K562 (cell line): ENCODE results near the gene TMC6. TPM values are rescaled to one million over a fixed set of nuclear protein-coding genes. Genes with fewer than 3 reads are reported as not detected.

Experiments used
- ATAC-seq: fragments of 200-7000 bp; cut with Tn5 transposase; 3 replicates; pipeline ENCODE4 v1.9.1; 2020; ENCODE audit warnings: moderate library complexity
- BruUV-seq: library from RNA; stranded (reverse); fragments of 400-500 nt; replicated peaks from 2 replicates; lab custom pipeline; 2021; lab: Mats Ljungman, UMichigan
- CTCF ChIA-PET: fragments of 300-600 bp; formaldehyde crosslinking; extraction: SDS; loops from one replicate; lab custom pipeline; 2021; ENCODE audit warnings: low intra/inter-chr PET ratio; lab: Yijun Ruan, JAX
- POLR2A ChIA-PET: fragments of 300-600, 350-650 bp; sonication (Branson Sonifier 250); formaldehyde crosslinking; extraction: SDS; loops from one replicate; lab custom pipeline; 2021; ENCODE audit warnings: antibody characterized with exemption, inconsistent platforms; lab: Yijun Ruan, JAX
- DNase-seq, 4 experiments: peaks; one replicate each; pipeline versions ENCODE4 v3.0.0 to v3.0.0-alpha.2; 2011 to 2018; ENCODE audit warnings: low spot score in 3 of 4, mixed read lengths in 3 of 4; ENCODE audit errors: extremely low read depth in 1 of 4
- FAIRE-seq: peaks from 2 replicates; lab custom pipeline; 2011; peaks lifted over from hg19 to GRCh38; lab: Jason Lieb, UNC
- H2AFZ ChIP-seq: 2 replicates; pipeline ENCODE4 v1.6.0; 2011; ENCODE audit warnings: low read depth, low read length, control low read depth, inconsistent platforms
- H3K27ac ChIP-seq: fragments of 200-600 bp; 3 replicates; pipeline ENCODE4 v1.8.0; 2011; ENCODE audit warnings: low read depth, mild to moderate bottlenecking, control low read depth, inconsistent platforms, low read length, moderate library complexity, mixed read lengths; ENCODE audit errors: extremely low read depth
- H3K27me3 ChIP-seq, 2 experiments: fragments of 300-600 bp in 1 of 2; 2 replicates in 1 of 2; 3 replicates in 1 of 2; pipeline versions ENCODE4 v1.6.0 to v1.8.0; 2011; ENCODE audit warnings: inconsistent platforms in 2 of 2, low read length in 2 of 2, mild to moderate bottlenecking in 1 of 2, mixed read lengths in 1 of 2, moderate library complexity in 1 of 2; ENCODE audit not compliant: control insufficient read depth in 2 of 2, insufficient read depth in 2 of 2
- H3K36me3 ChIP-seq: fragments of 300-600 bp; 3 replicates; pipeline ENCODE4 v1.8.0; 2011; ENCODE audit warnings: mild to moderate bottlenecking, low read length, inconsistent platforms; ENCODE audit not compliant: control insufficient read depth, insufficient read depth
- H3K4me1 ChIP-seq, 2 experiments: fragments of 200-600 bp in 1 of 2; replicated peaks in 1 of 2; 2 replicates in 1 of 2; 3 replicates in 1 of 2; pipeline versions ENCODE4 v1.5.1 to v1.8.0; 2011; ENCODE audit warnings: inconsistent platforms in 2 of 2, low read length in 2 of 2, mild to moderate bottlenecking in 1 of 2, mixed read lengths in 1 of 2, moderate library complexity in 1 of 2; ENCODE audit not compliant: control insufficient read depth in 2 of 2, insufficient read depth in 2 of 2
- H3K4me2 ChIP-seq: 2 replicates; pipeline ENCODE4 v1.6.1; 2011; ENCODE audit warnings: low read length, control low read depth, inconsistent platforms, mixed read lengths; ENCODE audit not compliant: insufficient read depth
- H3K4me3 ChIP-seq: fragments of 200-600 bp; sonication (generic), shearing (Covaris generic); 2 replicates; pipeline ENCODE4 v1.5.1; 2016; ENCODE audit warnings: control low read depth, inconsistent platforms
- H3K79me2 ChIP-seq: fragments of 200-600 bp; 3 replicates; pipeline ENCODE4 v1.8.0; 2011; ENCODE audit warnings: low read length, inconsistent platforms; ENCODE audit not compliant: control insufficient read depth, insufficient read depth
- H3K9ac ChIP-seq, 2 experiments: 2 replicates each; pipeline versions ENCODE4 v1.6.0 to v1.6.1; 2011; ENCODE audit warnings: low read depth in 2 of 2, low read length in 2 of 2, control low read depth in 1 of 2, inconsistent platforms in 1 of 2, mild to moderate bottlenecking in 1 of 2, mixed read lengths in 1 of 2; ENCODE audit not compliant: insufficient read depth in 1 of 2
- H3K9me1 ChIP-seq: one replicate; pipeline ENCODE4 v1.6.0; 2011; ENCODE audit warnings: inconsistent platforms, mild to moderate bottlenecking, low read length, moderate library complexity; ENCODE audit not compliant: control insufficient read depth, insufficient read depth
- H3K9me3 ChIP-seq: replicated peaks from 2 replicates; pipeline ENCODE4 v1.5.1; 2011; ENCODE audit warnings: low read depth, low read length, inconsistent platforms; ENCODE audit not compliant: control insufficient read depth, insufficient read depth
- H4K20me1 ChIP-seq: replicated peaks from 2 replicates; pipeline ENCODE4 v1.6.1; 2011; ENCODE audit warnings: low read length, inconsistent platforms, mixed read lengths; ENCODE audit not compliant: control insufficient read depth, insufficient read depth
- ARID1B ChIP-seq: fragments of 450-650 bp; IDR thresholded peaks from 2 replicates; pipeline ENCODE4 v1.6.1; 2016; ENCODE audit warnings: antibody characterized with exemption, mild to moderate bottlenecking, inconsistent platforms
- E2F6 ChIP-seq, 2 experiments: IDR thresholded peaks; 2 replicates each; pipeline ENCODE4 v1.6.1; 2011; ENCODE audit warnings: borderline replicate concordance in 1 of 2, control low read depth in 1 of 2, low read depth in 1 of 2, low read length in 1 of 2, mild to moderate bottlenecking in 1 of 2, mixed read lengths in 1 of 2, moderate library complexity in 1 of 2; ENCODE audit not compliant: insufficient read depth in 1 of 2, insufficient read length in 1 of 2, poor library complexity in 1 of 2, severe bottlenecking in 1 of 2; ENCODE audit errors: extremely low read depth in 1 of 2
- EP400 ChIP-seq: fragments of 450-650 bp; IDR thresholded peaks from 2 replicates; pipeline ENCODE4 v1.6.1; 2017; ENCODE audit warnings: antibody characterized with exemption, mild to moderate bottlenecking, moderate library complexity
- MAX ChIP-seq: sonication (generic); formaldehyde crosslinking; IDR thresholded peaks from 2 replicates; pipeline ENCODE4 v1.9.0; 2022; ENCODE audit warnings: mild to moderate bottlenecking, missing genetic modification reagents
- MNT ChIP-seq, 2 experiments: fragments of 450-650 bp; conservative IDR thresholded peaks; 2 replicates each; pipeline ENCODE4 v1.6.1; 2017; ENCODE audit warnings: mild to moderate bottlenecking in 2 of 2, moderate library complexity in 2 of 2
- MTA3 ChIP-seq: fragments of 450-650 bp; formaldehyde crosslinking; IDR thresholded peaks from 2 replicates; pipeline ENCODE4 v1.6.1; 2017; ENCODE audit warnings: mild to moderate bottlenecking, borderline replicate concordance
- NR4A1 ChIP-seq, 2 experiments: fragments of 250-450 bp in 1 of 2; fragments of 450-650 bp in 1 of 2; sonication (Bioruptor Pico) in 1 of 2; IDR thresholded peaks; 2 replicates each; pipeline versions ENCODE4 v1.4.0 to v1.6.1; 2016 to 2020; ENCODE audit warnings: mild to moderate bottlenecking in 2 of 2, missing compliant biosample characterization in 1 of 2, missing genetic modification characterization in 1 of 2, moderate library complexity in 1 of 2
- NRF1 ChIP-seq, 2 experiments: fragments of 450-650 bp; IDR thresholded peaks in 1 of 2; conservative IDR thresholded peaks in 1 of 2; 2 replicates each; pipeline ENCODE4 v1.6.1; 2014; ENCODE audit warnings: mild to moderate bottlenecking in 2 of 2
- SMAD4 ChIP-seq: fragments of 250-450 bp; sonication (Bioruptor Pico); conservative IDR thresholded peaks from 2 replicates; pipeline ENCODE4 v1.8.0; 2021; ENCODE audit warnings: inconsistent platforms, mild to moderate bottlenecking, moderate library complexity
- SPI1 ChIP-seq: IDR thresholded peaks from 2 replicates; pipeline ENCODE4 v1.6.1; 2011; ENCODE audit warnings: low read depth, low read length, control low read depth, borderline replicate concordance
- USF1 ChIP-seq: sonication (generic); formaldehyde crosslinking; IDR thresholded peaks from 2 replicates; pipeline ENCODE4 v1.9.0; 2022; ENCODE audit warnings: mild to moderate bottlenecking, missing genetic modification reagents
- USF2 ChIP-seq: sonication (generic); formaldehyde crosslinking; IDR thresholded peaks from 2 replicates; pipeline ENCODE4 v1.5.0; 2020; ENCODE audit warnings: missing genetic modification reagents
- ZNF121 ChIP-seq: sonication (generic); formaldehyde crosslinking; conservative IDR thresholded peaks from 2 replicates; pipeline ENCODE4 v1.8.0; 2022; ENCODE audit warnings: missing genetic modification reagents
- ZNF134 ChIP-seq: fragments of 250-450 bp; sonication (Bioruptor Pico); conservative IDR thresholded peaks from 2 replicates; pipeline ENCODE4 v1.4.0; 2020
- ZNF583 ChIP-seq: fragments of 250-450 bp; sonication (Bioruptor Pico); IDR thresholded peaks from 2 replicates; pipeline ENCODE4 v1.4.0; 2020
- ZNF589 ChIP-seq: fragments of 200-800 bp; sonication (Bioruptor generic); IDR thresholded peaks from 2 replicates; pipeline ENCODE4 v1.6.1; 2016; ENCODE audit warnings: low read depth, missing genetic modification characterization, missing compliant biosample characterization
- WGBS: fragments of 100-300 bp; shearing (Covaris generic); methylation state at CpG from one replicate; pipeline ENCODE4 v1.1.6; 2016; ENCODE audit warnings: low coverage, mixed read lengths; ENCODE audit not compliant: insufficient coverage; ENCODE audit errors: missing lambda C conversion rate; 5-methylcytosine and 5-hydroxymethylcytosine counted together
- in situ Hi-C: fragments of 300-500 bp; cut with MboI; formaldehyde crosslinking; loops from 4 replicates; pipeline ENCODE4 v1.15.0; 2018; ENCODE audit warnings: inconsistent platforms, mixed read lengths
- intact Hi-C: fragments of 100-400 bp; cut with micrococcal nuclease; formaldehyde crosslinking; loops from 2 replicates; pipeline ENCODE4 v1.14.2; 2022
- polyA plus RNA-seq, 8 experiments: library from polyadenylated mRNA; depleted of rRNA in 4 of 8; stranded (reverse) in 5 of 8; unstranded in 3 of 8; fragments of >200 nt; fragmentation: Nextera tagmentation in 2 of 8; fragmentation: Illumina TruSeq in 1 of 8; extraction: Ambion mirVana in 2 of 8; extraction: Trizol in 1 of 8; gene quantifications; 2 replicates each; pipeline versions ENCODE4 v1.2.1 to v1.2.3, GENCODE V29; 2011 to 2014; ENCODE audit warnings: inconsistent platforms in 1 of 8, missing spikeins in 1 of 8
- total RNA-seq, 7 experiments: library from RNA; depleted of rRNA in 6 of 7; stranded (reverse); fragments of >200 nt in 6 of 7; fragmentation: Illumina TruSeq in 2 of 7; extraction: Trizol in 2 of 7; gene quantifications; 2 replicates each; pipeline versions ENCODE4 v1.2.1 to v1.2.3, GENCODE V29; 2011 to 2021; ENCODE audit warnings: low replicate concordance in 1 of 7

Gene TMC6
- total and polyA plus RNA-seq, 9 of the 15 experiments (the other 6 are each of a cell fraction or from before 2014, with no cell fraction given), result 4.1 to 351 (median 66.9) TPM

GRCh38 chr17:78144147-78144719, 15.7 kb upstream of the TMC6 start:
- Histone ChIP-seq H3K79me2 (peaks cover 33% of the 10 kb centered on the region), H3K27me3 (no peaks in the 10 kb centered on the region), H2AFZ (peak overlapping the region; percentile 87), H3K27ac (peak overlapping the region; percentile 74), H3K9ac (peak overlapping the region; percentile 72 to 87), H3K36me3 (no peaks in the 10 kb centered on the region), H3K9me3 (no peaks in the 10 kb centered on the region), H3K4me1 (peaks cover 61 to 96% of the 10 kb centered on the region in 2 experiments), H3K9me1 (peaks cover 2% of the 10 kb centered on the region), H4K20me1 (no peaks in the 10 kb centered on the region), H3K4me3 (no peak overlapping the region), H3K4me2 (peak overlapping the region; percentile 89)
- intact Hi-C loops (loop anchor here (5.0 kb wide), 1 partner anchor 33 kb away; no protein-coding TSS in a partner anchor), in situ Hi-C loops (no loop called here)
- POLR2A ChIA-PET, result interaction anchor here (0.7 to 1.4 kb wide), 2 partner anchors 42 to 44 kb away, joined by 3 to 4 read pairs; no protein-coding TSS in a partner anchor
- CTCF ChIA-PET, result no interaction called here
- DNase-seq (peak in 3 of 4 experiments; percentile 37 to 92 (median 59)), ATAC-seq (peak; percentile 12), FAIRE-seq (peak; percentile 95)
- 21% methylated on average over 10 of the region's 11 CpGs for WGBS
- BruUV-seq, result no TSS peak
- TF ChIP-seq NRF1 (conservative IDR thresholded peaks at IDR 0.05 in 1 of 2, IDR thresholded peaks at IDR 0.05 in 1 of 2) (peak in 1 of 2 experiments; percentile 21; a peak in 2 of 4 replicates), EP400 (peak; percentile 57; the same call in 1 of the 2 replicates), E2F6 (IDR thresholded peaks at IDR 0.05; ENCODE audit: borderline replicate concordance in 1 of 2, extremely low read depth in 1 of 2, insufficient read depth in 1 of 2, insufficient read length in 1 of 2, low read depth in 1 of 2, low read length in 1 of 2, poor library complexity in 1 of 2, severe bottlenecking in 1 of 2) (peak in 1 of 2 experiments; percentile 68), USF1 (CRISPR knock-in tag) (peak; percentile 52), SPI1 (peak; percentile 34; the same call in 1 of the 2 replicates), SMAD4 (CRISPR knock-in tag) (peak; percentile 60; the same call in 1 of the 2 replicates), ZNF583 (peak; percentile 69; the same call in 1 of the 2 replicates), MTA3 (0 out of 2 replicates have a peak, but pooled peaks have one; percentile 32), MNT (conservative IDR thresholded peaks at IDR 0.05) (peak; percentile 63 to 87; a peak in 3 of 4 replicates), MAX (CRISPR knock-in tag) (peak; percentile 84), ZNF121 (no peak), ZNF589 (0 out of 2 replicates have a peak, but pooled peaks have one; percentile 54), ZNF134 (CRISPR knock-in tag) (0 out of 2 replicates have a peak, but pooled peaks have one; percentile 16), USF2 (CRISPR knock-in tag) (0 out of 2 replicates have a peak, but pooled peaks have one; percentile 15), ARID1B (peak; percentile 31; the same call in 1 of the 2 replicates), NR4A1 (CRISPR knock-in tag; IDR thresholded peaks at IDR 0.05) (no peak), NR4A1 (tag; IDR thresholded peaks at IDR 0.05) (peak; percentile 23; the same call in 1 of the 2 replicates)
